Limb (tissue), 2 donors: Measurements from ENCODE around the gene GALNS.

Experiments
- DNase-seq, 2 donors: peaks; one replicate each; pipeline ENCODE4 v3.0.0-alpha.2; 2016; ENCODE audit errors: extremely low spot score in 2 of 2

GALNS gene

GRCh38 chr16:88817785-88818574, 38.8 kb downstream of the GALNS start:
- DNase-seq = no peak

GRCh38 chr16:88816736-88817535, 39.8 kb downstream of the GALNS start:
- DNase-seq = no peak

- peak in 1 of 2 donors; percentile 73 for DNase-seq
Measured at GRCh38 chr16:88815901-88816589, 40.7 kb downstream of the GALNS start.

- DNase-seq = no peak
Measured at GRCh38 chr16:88815227-88815626, 41.5 kb downstream of the GALNS start.

GRCh38 chr16:88814144-88814502, 42.6 kb downstream of the GALNS start:
- DNase-seq = no peak

GRCh38 chr16:88813269-88814143, 43.2 kb downstream of the GALNS start:
- no peak for DNase-seq

- DNase-seq = peak in 1 of 2 donors; percentile 40
Measured at GRCh38 chr16:88812513-88813268, 44.1 kb downstream of the GALNS start.

- DNase-seq = peak; percentile 95 to 99
Measured at GRCh38 chr16:88811769-88812512, 44.8 kb downstream of the GALNS start, which contains the start of gene APRT. Gene APRT (minus strand): TSS chr16:88811928. CDS start chr16:88811899, 29 bp downstream.

- peak; percentile 83 to 88 for DNase-seq
Measured at GRCh38 chr16:88810912-88811768, 45.6 kb downstream of the GALNS start.

- peak in 1 of 2 donors; percentile 32 for DNase-seq
Measured at GRCh38 chr16:88810166-88810911, 46.4 kb downstream of the GALNS start.

GRCh38 chr16:88809676-88810165, 47.0 kb downstream of the GALNS start:
- peak in 1 of 2 donors; percentile 29 for DNase-seq

GRCh38 chr16:88809068-88809675, 47.6 kb downstream of the GALNS start:
- DNase-seq = peak in 1 of 2 donors; percentile 26

GRCh38 chr16:88807626-88808453, 48.9 kb downstream of the GALNS start:
- DNase-seq = no peak

- DNase-seq = peak in 1 of 2 donors; percentile 26
Measured at GRCh38 chr16:88807142-88807625, 49.6 kb downstream of the GALNS start.

- DNase-seq = peak in 1 of 2 donors; percentile 29
Measured at GRCh38 chr16:88806491-88807111, 50.1 kb downstream of the GALNS start.
